ENCODE measurements around the gene KIR3DL1.
"Not testable (repeated sequence)": the region's sequence is repeated elsewhere in the genome, so short reads cannot be mapped to it uniquely, and the experiment has no call there.

Gene KIR3DL1

GRCh38 chr19:54817670-54818536, 1.6 kb downstream of the KIR3DL1 start:
- no peak for DNase-seq

- DNase-seq, result not testable (repeated sequence)
Measured at GRCh38 chr19:54824416-54824815, 8.1 kb downstream of the KIR3DL1 start.

GRCh38 chr19:54825326-54825725, 9.1 kb downstream of the KIR3DL1 start:
- not testable (repeated sequence) for DNase-seq

DNA sequence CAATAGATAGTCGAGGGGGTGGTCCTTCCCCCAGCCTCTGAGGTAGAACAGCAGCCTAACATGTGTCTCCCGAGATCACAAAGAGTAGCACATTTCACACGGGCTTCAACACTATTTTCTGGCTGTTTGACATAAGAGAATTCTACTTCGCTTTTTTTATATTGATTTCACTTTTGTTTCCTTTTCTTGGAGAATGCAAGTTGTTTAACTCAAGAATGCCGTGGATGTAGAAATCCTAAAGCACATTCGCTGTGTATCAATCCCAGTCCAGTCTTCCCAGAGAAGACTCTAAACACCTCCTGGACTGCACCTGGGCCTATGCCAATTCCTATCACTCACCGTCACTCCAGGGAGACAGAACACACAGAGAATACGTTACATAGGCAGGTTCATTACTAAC, 11.8 kb downstream of the KIR3DL1 start:
- not testable (repeated sequence) for DNase-seq

GRCh38 chr19:54832496-54832895, 16.2 kb downstream of the KIR3DL1 start, which contains the start of gene KIR2DS4:
TSS of gene KIR2DS4 (plus strand) at chr19:54832676.
- DNase-seq, result not testable (repeated sequence)

GRCh38 chr19:54835126-54835525, 18.9 kb downstream of the KIR3DL1 start:
- not testable (repeated sequence) for DNase-seq

- DNase-seq, result not testable (repeated sequence)
Measured at GRCh38 chr19:54837522-54837921, 21.3 kb downstream of the KIR3DL1 start.

DNA sequence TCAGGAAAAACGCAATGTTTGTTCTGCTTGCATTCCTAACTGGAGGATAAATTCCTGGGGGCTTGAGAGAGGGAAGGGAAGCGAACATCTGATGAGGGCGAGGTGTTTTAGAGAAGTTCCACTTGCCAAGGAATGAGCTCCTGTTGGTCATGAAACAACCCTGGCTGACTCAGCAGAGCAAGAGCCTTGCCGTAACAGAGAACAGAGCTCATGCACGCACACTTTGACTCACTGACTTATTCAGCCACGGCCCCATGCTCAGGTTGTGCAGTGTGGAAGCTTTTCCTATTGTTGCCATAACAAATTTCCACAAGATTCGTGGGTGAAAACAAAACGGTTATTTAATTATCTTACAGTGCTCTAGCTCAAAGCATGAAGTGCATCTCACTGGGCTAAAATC, 26.9 kb downstream of the KIR3DL1 start:
- not testable (repeated sequence) for DNase-seq

DNA sequence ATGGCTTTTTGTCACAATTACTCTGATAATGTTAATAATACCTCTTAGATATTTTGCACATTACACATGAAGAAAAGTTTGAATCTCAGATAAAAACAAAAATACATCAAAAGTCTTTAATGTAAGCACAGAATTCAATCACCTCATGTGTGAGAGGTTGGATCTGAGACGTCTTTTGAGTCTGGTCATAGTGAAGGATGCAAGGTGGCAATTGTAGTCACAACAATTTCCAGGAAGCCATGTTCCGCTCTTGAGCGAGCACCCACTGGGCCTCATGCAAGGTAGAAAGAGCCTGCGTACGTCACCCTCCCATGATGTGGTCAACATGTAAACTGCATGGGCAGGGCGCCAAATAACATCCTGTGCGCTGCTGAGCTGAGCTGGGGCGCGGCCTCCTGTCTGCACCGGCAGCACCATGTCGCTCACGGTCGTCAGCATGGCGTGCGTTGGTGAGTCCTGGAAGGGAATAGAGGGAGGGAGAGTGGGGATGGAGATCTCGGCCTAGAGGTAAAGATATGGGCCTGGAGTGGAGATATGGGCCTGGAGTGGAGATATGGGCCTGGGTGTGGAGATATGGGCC, 33.9 kb downstream of the KIR3DL1 start, which contains the start of gene KIR3DL2:
TSS of gene KIR3DL2 (plus strand) at position 383 of the 580 bp plus-strand sequence. CDS start at position 416, 33 bp downstream.
- DNase-seq, result not testable (repeated sequence)

- no peak for DNase-seq
Measured at GRCh38 chr19:54850930-54851329, 34.7 kb downstream of the KIR3DL1 start.

DNA sequence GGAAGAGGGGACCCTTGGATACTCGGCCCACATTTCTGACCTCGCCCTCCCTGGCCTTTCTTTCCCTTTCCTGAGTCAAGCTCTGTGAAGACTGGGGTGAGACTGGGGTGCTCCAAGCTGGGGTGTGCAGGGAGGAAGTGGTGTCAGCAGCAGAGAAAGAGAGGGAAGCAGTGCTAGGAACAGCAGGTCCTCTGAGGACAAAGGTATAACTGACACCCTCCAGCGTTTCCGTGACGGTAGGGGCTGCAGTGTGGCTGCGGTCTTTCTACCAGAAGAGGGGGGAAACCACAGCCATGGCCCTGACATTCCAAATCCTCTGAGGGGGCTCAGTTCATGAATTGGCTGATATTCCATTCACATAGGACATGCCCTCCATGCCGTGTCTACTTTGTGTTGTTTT, 35.1 kb downstream of the KIR3DL1 start:
- DNase-seq, result no peak

GRCh38 chr19:54855241-54855640, 39.0 kb downstream of the KIR3DL1 start:
- DNase-seq, result not testable (repeated sequence)

GRCh38 chr19:54858476-54858875, 42.2 kb downstream of the KIR3DL1 start:
- not testable (repeated sequence) for DNase-seq

DNA sequence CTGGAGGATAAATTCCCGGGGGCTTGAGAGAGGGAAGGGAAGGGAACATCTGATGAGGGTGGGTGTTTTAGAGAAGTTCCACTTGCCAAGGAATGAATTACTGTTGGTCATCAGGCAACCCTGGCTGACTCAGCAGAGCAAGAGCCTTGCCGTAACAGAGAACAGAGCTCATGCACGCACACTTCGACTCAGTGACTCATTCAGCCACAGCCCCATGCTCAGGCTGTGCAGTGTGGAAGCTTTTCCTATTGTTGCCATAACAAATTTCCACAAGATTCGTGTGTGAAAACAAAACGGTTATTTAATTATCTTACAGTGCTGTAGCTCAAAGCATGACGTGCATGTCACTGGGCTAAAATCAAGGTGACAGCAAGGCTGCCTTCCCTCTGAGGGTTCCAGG, 43.2 kb downstream of the KIR3DL1 start:
- not testable (repeated sequence) for DNase-seq

GRCh38 chr19:54863459-54863858, 47.2 kb downstream of the KIR3DL1 start:
- not testable (repeated sequence) for DNase-seq

- no peak for DNase-seq
Measured at GRCh38 chr19:54871696-54872095, 55.4 kb downstream of the KIR3DL1 start.

- no peak for DNase-seq
Measured at GRCh38 chr19:54873990-54874389, 57.7 kb downstream of the KIR3DL1 start, which contains the start of gene FCAR. TSS of gene FCAR (plus strand) at chr19:54874235. CDS start at chr19:54874290, 55 bp downstream.

DNA sequence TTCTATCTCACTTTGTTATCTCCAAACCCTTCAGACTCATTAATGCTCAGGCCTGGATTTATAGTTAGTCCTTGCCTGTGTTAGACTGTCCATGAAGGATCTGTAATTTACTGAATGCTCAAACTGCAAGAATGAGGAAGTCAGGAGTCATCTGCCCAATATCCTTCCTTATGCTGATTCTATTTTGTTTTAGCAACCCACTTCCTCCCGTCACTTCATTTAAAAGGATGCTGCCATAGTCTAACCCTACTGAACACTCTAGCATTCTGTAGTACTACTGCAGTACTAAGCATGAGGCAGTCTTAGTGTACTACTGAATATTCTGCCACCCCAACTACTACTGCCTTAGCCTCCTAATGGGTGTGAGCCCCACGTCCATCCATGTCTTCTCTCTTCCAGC, 59.2 kb downstream of the KIR3DL1 start:
- no peak for DNase-seq

- DNase-seq, result no peak
Measured at GRCh38 chr19:54877471-54877870, 61.2 kb downstream of the KIR3DL1 start.

Data from stimulated activated CD4-positive, alpha-beta T cell treated with anti-CD3 and anti-CD28 coated beads, Interleukin-4, amount 100 ng/mL, for 24 hours (primary cell).